HK-2 (cell line): ENCODE data around the gene KBTBD2.
A peak's percentile ranks its signal among the peaks of the same experiment; 100 is the strongest.
"Not testable (repeated sequence)": the region's sequence is repeated elsewhere in the genome, so short reads cannot be mapped to it uniquely, and the experiment has no call there.

ENCODE experiments used
- DNase-seq: peaks from one replicate; pipeline ENCODE4 v3.0.0-alpha.2; 2018; ENCODE audit not compliant: unreplicated experiment

The KBTBD2 gene

GRCh38 chr7:32893207-32893524 is 1.6 kb upstream of the KBTBD2 start:
- no peak for DNase-seq

- peak; percentile 61 for DNase-seq
These were observed 1.1 kb upstream of the KBTBD2 start for GRCh38 chr7:32892521-32893206.

GRCh38 chr7:32891800-32892520 is 400 bp upstream of the KBTBD2 start:
- peak; percentile 99 for DNase-seq

GRCh38 chr7:32890793-32891042 is 842 bp downstream of the KBTBD2 start:
- no peak for DNase-seq

GRCh38 chr7:32890010-32890792 is 1.4 kb downstream of the KBTBD2 start:
- peak; percentile 17 for DNase-seq

- DNase-seq = no peak
These were observed 3.1 kb downstream of the KBTBD2 start for GRCh38 chr7:32888505-32888904.

GRCh38 chr7:32887395-32887794 is 4.2 kb downstream of the KBTBD2 start:
- DNase-seq = no peak

GRCh38 chr7:32881074-32881982 is 10.2 kb downstream of the KBTBD2 start:
- DNase-seq = no peak

- no peak for DNase-seq
These were observed 12.1 kb downstream of the KBTBD2 start for GRCh38 chr7:32879460-32879859.

GRCh38 chr7:32878023-32878422 is 13.5 kb downstream of the KBTBD2 start:
- DNase-seq = not testable (repeated sequence)

GRCh38 chr7:32872421-32872820 is 19.1 kb downstream of the KBTBD2 start:
- DNase-seq = no peak

GRCh38 chr7:32871624-32872371 is 19.8 kb downstream of the KBTBD2 start:
- no peak for DNase-seq

- DNase-seq = no peak
These were observed 21.3 kb downstream of the KBTBD2 start for GRCh38 chr7:32870298-32870697.

GRCh38 chr7:32869716-32870115 is 21.8 kb downstream of the KBTBD2 start:
- DNase-seq = no peak

- DNase-seq = no peak
These were observed 23.4 kb downstream of the KBTBD2 start for GRCh38 chr7:32868116-32868515.

- DNase-seq = no peak
These were observed 26.0 kb downstream of the KBTBD2 start for GRCh38 chr7:32865448-32866030.

- not testable (repeated sequence) for DNase-seq
These were observed 27.7 kb downstream of the KBTBD2 start for GRCh38 chr7:32863872-32864271.

- no peak for DNase-seq
These were observed 31.5 kb downstream of the KBTBD2 start for GRCh38 chr7:32860090-32860489.

GRCh38 chr7:32858648-32859047 is 32.9 kb downstream of the KBTBD2 start:
- no peak for DNase-seq

- not testable (repeated sequence) for DNase-seq
These were observed 34.5 kb downstream of the KBTBD2 start for GRCh38 chr7:32857063-32857462.
